Fibroblast of skin of abdomen (primary cell): Measurements from ENCODE around the gene NFKB2. TPM values are rescaled to one million over a fixed set of nuclear protein-coding genes. Genes with fewer than 3 reads are reported as not detected.
A peak's percentile ranks its signal among the peaks of the same experiment; 100 is the strongest.

Source experiments
- DNase-seq: peaks from one replicate; pipeline ENCODE4 v3.0.0-alpha.2; 2013
- polyA plus RNA-seq, 2 experiments: library from polyadenylated mRNA; unstranded; fragments of 120-200 nt; gene quantifications; one replicate each; pipeline ENCODE4 v1.2.1, GENCODE V29; 2013; ENCODE audit not compliant: insufficient read length in 2 of 2

Gene NFKB2
- polyA plus RNA-seq (2013, experiment 1 of 2; ENCODE audit: insufficient read length) = 27.3 TPM
- 29.3 TPM for polyA plus RNA-seq (2013, experiment 2 of 2; ENCODE audit: insufficient read length)

DNA sequence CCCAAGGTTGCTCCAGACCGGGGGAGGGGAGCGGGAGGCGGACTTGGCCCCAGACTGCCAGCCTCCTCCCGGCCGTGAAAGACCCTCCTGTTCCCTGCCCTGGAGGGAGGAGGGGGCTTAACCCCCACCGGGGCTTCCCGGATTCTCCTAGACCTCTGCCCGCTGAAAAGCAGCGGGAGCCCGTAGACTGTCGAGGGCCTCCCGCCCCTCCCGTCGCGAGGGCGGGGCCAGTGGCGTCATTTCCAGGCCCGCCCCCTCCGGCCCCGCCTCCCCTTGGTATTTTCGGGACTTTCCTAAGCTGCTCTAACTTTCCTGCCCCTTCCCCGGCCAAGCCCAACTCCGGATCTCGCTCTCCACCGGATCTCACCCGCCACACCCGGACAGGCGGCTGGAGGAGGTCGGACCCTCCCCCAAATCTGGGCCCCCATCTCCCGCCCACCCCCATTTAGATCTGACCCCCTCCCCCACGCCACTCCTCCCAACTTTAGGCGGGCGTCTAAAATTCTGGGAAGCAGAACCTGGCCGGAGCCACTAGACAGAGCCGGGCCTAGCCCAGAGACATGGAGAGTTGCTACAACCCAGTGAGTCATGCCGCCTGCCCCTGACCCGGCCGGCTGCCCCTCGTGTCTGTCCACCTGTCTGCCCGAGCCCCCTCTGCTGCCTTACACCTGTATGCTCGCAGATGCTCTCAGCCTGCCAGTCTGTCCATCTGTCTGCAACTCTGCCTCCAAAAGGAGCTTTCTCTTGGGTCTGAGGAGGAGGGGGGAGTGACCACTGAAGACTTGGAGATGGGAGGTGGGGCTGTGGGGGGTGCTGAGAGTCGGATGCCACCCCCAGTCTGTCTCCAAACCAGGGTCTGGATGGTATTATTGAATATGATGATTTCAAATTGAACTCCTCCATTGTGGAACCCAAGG lies at the start of gene NFKB2:
Gene NFKB2, plus strand, starts transcription at position 306 of the 917 bp plus-strand sequence. Its CDS starts 255 bp downstream, at position 561.
- peak; percentile 82 for DNase-seq

DNA sequence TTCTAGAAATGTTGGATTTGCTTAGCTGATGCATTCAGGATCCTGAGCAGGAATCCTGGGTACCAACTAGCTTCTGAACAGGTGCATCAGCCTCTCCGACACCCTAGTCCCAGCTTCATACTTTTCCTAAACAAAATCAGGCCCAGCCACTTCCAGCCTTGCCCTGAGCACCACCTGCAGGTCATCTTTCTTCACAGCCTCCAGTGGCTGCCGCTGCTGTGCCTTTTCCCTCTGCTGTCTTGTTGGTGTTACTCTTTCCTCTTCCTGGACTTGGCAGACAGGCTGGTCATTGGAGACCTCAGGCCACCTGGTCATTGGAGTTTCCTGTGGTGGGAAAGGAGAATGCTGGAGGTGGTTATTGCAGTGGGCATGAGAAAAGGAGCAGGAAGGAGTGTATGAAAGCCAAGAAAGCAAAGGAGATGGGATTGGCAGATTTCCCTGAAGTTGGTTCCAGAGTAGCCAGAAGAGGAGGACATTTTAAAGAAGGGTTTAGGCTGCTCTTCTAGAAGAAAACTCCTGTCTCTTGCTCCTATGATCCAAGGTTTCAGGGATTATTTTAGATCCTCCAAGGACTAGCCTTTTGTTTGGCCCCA lies 48.2 kb upstream of the NFKB2 start:
- DNase-seq = peak; percentile 24

DNA sequence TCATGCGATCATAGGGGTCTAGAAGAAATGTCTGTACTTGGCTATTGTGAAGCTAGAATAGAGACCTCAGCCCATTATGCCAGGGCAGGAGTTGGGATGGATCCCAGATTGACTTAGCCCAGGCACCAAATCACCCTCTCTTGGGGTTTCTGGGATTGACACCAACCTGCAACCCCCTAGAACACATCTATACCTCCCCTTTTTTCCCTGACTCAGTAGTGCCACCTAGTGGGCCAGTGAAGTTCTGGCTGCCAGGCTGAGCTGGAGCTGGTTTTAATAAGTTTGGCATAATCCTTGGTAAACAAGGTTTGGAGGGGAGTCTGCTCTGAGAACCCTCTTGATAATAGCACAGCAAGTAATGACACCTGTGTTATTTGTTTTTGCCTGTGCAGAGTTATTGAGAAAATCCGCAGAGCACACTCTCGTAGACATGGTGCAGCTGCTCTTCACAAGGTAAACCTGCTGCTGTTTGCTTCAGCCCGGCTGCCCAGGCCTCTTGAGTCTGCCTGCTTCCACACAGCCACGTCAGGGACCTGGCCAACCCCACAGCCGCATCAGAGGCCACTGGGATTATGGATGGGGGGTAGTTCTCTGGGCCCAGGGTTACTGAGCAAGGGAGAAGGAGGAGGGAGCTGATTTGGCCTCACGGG lies 43.3 kb upstream of the NFKB2 start:
- DNase-seq = peak; percentile 54

DNA sequence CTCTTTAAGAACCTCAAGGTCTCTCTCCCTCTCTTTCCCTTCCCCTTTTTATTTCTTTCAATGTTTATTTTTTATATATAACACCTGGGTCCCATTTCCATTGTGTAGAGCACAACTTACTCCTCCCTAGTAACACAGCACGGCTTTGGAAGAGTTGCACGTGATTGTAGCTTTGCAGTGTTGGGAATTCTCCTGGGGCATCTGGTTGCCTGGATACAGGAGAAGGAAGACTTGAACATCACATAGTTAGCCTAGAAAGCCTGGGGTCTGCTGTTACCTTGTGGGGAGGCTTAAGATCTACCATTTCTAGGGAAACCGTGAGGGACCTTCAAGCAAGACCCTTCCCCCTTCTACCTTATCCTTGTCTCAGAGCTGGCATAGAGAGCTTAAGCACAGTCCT lies 41.1 kb upstream of the NFKB2 start:
- DNase-seq = no peak

DNA sequence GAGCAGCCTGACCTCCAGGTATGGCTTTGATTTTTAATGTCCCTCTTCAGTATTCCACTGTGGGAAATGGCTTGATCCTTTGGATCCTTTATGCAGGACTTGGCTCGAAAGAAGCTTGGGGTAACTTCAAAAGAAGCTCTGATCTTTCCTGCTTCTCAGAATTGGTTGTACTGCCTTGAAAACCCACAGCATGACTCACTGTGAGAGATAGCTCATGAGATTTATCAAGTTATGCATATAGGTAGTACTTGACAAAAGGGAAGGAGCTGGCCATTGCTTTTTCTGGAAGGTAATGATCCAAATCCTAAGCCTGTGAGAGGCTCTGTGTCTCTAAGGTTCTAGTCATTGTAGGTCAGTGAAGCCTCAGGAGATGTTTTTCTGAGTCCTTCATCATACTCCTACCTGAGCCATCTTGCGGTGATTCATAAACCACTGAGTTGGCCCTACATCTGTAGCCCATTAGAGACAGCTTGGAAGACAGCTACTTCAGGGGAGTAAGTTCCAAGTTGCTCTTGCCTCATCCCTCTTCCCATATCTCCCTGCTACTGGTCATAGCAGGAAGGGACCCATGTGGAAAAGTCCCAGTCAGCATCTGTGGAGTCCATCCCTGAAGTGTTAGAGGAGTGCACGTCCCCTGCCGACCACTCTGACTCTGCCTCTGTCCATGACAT lies 36.7 kb upstream of the NFKB2 start:
- peak; percentile 23 for DNase-seq

DNA sequence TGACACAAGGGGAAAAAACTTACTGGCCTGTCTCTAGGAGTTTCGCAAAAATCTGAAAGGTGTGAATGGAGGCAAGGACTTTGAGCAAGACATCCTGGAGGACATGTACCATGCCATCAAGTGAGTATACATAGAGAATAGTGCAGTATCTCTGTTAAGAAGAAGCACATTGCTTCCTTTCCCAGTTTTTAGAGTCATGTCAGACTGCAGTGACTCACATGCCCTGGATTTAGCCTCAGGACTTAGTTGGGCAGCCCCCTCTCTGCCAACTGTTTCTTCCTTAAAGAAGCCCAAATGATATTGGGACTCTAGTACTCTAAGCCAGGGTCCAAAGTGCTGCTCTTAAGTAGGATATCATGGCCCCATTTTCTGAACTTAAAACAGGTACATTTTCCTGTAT lies 28.1 kb upstream of the NFKB2 start:
- DNase-seq = no peak

DNA sequence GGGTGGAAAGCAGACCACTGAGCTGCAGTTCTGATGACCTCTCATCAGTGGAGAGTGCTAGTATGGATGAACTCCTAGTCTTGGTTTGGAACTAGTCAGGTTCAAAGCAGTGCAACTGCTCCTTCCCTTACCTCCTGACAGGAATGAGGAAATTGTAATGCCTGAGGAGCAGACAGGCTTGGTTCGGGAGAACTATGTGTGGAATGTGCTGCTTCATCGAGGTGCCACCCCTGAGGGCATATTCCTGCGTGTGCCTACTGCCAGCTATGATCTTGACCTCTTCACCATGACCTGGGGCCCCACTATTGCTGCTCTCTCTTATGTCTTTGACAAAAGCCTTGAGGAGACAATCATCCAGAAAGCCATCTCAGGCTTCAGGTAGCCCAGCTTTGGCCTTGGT lies 27.4 kb upstream of the NFKB2 start:
- no peak for DNase-seq

DNA sequence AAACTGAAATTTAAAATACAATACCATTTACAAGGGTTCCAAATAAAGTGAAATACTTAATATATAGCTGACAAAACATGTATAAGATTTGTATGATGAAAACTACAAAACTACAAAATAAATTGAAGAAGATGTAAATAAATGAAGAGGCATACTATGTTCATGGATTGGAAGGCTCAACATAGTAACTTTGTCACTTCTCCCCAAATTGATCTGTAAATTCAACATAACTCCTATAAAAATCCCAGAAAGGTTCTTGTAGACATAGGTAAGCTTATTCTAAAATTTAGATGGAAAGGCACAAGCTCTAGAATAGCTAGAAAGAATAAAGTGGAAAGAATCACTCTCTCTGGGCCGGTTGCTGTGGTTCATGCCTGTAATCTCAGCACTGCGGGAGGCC lies 24.2 kb upstream of the NFKB2 start:
- no peak for DNase-seq

DNA sequence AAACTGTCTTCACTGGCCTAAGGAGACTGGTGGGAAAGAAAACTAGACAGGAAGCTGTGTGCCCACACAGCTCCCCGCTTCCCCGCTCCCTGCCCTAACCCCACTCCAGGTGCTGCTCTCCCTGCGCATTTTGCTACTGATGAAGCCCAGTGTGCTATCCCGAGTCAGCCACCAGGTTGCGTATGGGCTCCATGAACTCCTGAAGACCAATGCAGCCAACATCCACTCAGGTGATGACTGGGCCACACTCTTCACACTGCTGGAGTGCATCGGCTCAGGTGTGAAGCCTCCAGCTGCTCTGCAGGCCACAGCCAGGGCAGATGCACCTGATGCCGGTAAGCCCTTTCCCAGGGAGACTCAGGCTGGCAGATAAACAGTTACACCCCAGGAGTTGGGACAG lies 20.3 kb upstream of the NFKB2 start:
- no peak for DNase-seq

DNA sequence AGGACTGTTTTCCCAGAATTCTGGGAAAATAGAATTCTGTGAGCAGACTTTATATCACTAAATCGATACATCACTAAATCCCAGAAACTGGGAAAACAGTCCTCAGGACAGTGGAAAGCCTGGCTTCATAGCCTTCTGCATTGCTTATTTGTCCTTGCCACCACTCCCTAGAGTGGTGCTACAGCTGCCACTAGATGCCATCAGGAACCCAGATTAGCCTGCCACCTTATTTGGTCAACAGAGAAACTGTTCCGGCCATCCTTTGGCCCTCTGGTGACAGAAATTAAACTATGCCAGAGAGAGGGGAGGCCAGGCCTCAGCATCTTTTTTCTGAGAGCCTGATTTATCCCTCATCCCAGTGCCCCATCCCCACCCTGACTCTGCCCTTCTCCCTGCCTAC lies 19.6 kb upstream of the NFKB2 start:
- no peak for DNase-seq

DNA sequence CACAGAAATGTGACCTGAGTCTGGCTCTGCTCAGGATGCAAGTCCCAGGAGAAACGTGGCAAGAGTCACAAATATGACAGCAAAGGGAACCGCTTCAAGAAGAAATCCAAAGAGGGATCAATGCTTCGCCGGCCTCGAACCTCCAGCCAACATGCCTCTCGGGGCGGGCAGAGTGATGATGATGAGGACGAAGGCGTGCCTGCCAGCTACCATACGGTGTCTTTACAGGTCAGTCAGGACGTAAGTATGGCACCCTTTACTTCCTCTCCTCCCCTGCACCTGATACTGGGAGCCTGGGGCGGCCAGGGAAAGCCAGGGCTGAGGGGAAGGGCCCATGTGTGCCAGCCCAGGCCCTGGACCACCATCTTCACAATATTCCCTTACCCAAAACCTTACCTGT lies 18.6 kb upstream of the NFKB2 start:
- no peak for DNase-seq

DNA sequence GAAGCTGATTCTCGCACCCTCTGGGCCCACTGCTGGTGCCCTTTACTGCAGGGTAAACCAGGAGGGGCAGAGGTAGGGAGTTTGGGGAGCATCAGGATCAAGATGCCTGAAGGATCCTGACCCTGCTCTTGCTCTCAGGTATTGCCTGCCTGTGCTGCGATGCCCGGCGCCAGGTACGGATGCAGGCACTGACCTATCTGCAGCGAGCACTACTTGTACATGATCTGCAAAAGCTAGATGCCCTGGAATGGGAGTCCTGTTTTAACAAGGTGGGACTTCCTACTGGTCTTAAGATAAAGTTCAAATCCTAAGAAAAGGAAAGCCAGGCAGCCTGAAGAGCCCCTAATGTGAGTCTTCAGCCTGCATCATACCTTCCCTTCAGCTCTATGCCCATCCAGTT lies 16.1 kb upstream of the NFKB2 start:
- DNase-seq = no peak

DNA sequence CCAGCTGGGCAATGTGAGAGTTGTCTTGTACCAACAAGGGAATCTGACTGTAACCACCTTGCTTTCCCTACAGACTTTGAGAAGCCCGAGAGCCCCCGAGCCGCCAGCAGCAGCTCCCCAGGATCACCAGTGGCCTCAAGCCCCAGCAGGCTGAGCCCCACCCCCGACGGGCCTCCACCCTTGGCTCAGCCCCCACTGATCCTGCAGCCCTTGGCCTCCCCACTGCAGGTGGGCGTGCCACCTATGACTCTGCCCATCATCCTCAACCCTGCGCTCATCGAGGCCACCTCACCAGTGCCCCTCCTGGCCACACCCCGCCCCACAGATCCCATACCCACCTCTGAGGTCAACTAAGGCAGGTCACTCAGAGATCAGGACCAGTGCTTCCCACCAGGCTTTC lies 13.5 kb upstream of the NFKB2 start:
- DNase-seq = no peak

DNA sequence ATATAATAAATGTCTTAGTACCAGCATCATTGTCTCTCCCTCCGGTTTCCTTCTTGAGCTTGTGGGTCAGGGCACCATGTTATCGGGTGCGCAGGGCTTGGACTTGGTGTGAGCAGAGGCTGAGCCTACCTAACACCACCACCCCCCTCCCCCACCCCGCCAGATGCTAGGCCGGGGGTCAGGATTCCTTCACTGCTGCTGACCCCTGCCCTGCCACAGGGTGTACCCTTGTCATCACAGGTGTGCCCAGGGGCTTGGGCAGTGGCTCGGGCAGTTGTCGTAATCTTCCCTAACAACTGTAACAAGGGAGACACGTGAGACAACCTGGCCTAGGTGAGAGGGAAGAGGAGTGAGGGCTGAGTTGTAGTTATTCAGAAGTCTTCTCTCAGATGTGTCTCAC lies 12.6 kb upstream of the NFKB2 start:
- DNase-seq = no peak

DNA sequence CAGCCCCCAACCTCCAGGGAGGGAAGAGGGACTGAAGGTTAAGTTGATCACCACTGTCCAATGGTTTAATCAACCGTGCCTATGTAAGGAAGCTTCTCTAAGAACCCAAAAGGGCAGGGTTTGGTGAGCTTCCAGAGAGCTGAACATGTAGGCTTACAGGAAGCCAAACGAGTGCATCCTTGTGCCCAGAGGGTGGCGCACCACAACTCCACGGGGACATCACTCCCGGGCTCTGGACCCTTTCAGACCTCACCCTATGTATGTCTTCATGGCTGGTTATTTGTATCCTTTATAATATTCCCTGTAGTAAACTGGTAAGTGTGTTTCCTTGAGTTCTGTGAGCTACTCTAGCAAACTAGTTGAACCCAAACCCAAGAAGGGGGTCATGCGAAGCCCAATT lies 11.5 kb upstream of the NFKB2 start:
- DNase-seq = no peak

DNA sequence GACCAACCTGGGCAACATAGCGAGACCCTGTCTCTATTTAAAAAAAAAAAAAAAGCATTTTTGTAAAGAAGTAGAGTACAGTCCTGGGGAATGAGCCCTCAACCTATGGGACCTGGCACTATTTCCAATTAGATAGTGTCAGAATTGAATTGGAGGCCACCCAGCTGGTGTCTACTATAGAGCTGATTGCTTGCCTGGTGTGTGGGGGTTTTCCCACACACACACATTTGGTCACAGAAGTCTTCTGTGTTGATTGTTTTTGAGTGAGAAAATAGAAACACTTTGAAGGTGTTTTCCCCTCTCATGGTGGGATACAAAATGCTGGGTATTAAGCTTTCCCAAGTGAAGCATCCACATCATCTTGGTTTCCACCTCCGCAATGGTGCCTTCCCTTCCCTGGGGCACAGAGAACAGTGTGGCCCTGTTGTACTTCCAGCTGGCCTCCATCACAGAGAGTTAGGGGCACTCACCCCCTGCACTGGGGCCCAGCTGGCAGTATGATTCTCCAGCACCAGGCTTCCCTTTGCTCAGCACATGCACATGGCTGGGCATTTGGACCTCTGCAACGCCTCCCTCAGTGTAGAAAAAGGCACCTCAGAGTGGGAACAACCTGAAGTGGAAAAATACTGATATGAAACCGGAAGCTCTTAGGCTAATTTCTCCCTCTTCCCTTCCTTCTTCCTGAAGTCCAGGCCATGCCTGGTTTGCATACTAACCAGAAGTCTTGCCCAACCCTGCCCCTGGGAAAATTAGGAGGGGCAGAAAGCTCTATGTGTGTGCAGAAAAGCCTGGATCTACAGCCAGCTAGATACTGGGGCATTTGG lies 10.7 kb upstream of the NFKB2 start:
- DNase-seq = no peak

DNA sequence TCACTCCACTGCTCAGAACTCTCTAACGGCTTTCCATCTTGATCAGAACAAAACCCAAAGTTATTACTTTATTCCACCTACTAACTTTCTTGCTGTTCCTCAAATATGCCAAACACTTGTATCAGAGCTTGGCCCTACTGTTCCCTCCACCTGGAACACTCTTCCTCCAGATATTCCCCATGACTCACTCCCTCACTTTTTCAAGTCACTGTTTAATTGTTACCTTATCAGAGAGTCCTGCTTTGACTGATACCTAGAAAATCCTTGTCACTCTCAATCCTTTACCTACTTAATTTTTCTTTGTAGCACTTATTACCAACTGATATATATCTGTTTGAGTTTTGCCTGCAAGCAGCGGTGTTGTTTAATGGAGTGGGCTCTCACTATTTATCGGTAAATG lies 5.6 kb upstream of the NFKB2 start:
- no peak for DNase-seq

DNA sequence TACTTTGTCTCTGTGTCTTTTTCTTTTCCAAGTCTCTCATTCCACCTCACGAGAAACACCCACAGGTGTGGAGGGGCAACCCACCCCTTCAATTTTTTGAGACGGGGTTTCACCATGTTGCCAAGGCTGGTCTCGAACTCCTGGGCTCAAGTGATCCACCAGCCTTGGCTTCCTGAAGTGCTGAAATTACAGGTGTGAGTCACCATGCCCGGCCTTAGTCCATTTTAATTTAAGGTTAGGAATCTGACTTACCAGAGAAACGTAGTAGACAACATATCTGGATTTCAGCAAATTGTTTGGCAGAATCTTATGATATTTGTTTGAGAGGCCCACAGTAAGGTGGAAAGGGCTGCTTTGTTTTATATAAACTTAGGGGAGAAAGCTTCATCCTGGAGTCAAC lies 3.2 kb upstream of the NFKB2 start:
- no peak for DNase-seq

DNA sequence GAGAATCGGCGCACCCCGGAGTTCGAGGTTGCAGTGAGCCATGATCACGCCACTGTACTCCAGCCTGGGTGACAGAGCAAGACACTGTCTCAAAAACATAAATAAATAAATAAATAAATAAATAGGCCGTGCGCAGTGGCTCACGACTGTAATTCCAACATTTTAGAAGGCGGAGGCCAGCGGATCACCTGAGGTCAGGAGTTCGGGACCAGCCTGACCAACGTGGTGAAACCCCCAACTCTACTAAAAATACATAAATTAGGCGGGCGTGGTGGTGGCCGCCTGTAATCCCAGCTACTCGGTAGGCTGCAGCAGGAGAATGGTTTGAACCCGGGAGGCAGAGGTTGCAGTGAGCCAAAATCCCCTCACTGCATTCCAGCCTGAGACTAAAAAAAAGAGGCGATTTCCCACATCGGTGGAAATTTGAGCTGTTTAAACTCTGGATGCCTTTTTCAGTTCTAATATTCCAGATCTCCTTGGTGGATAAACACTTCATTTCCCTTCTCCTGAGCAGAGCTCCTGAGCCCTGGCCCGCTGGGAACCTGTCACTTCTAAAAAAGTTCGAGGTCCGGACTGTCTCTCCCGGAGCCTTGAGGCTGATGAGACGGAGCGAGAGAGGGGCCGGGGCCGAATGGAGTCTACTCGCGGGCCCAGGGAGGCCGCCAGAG lies 2.0 kb upstream of the NFKB2 start:
- DNase-seq = no peak

DNA sequence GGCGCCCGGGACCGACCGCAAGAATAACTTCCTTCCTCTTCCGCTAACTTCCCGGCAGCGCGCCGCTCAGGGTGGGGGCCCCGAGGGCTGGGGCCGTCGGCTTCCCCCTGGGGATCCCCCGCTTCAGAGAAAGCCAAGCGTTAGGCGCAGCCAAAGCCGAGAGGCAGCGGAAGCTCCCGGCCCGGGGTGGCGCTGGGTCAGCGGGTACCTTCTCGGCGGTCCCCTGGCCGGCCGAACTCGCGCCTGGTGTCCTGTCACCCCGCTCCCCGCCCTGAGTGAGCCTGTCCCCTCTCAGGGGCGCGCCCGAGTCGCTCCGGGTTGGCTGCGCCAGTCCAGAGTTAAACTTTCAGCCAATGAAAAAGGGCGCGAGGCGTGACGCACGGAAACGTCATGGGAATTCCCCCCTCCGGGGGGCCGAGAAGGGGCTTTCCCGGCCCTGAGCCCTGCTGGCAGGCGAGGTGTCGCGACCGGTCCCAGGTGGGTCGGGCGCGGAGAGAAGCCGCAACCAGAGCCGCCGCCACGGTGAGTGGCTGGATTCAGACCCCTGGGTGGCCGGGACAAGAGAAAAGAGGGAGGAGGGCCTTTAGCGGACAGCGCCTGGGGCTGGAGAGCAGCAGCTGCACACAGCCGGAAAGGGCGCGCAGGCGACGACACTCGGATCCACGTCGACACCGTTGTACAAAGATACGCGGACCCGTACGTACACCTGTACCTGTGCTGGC lies 1.3 kb upstream of the NFKB2 start:
- DNase-seq = peak; percentile 91
